Tibial artery (tissue), 4 donors: Measurements from ENCODE around the gene LAMA1.
"Not testable (repeated sequence)": the region's sequence is repeated elsewhere in the genome, so short reads cannot be mapped to it uniquely, and the experiment has no call there.

Experiments
- DNase-seq, 2 donors: peaks; one replicate each; pipeline ENCODE4 v3.0.0-alpha.2; 2019
- H3K27ac ChIP-seq, 2 donors: fragments of 200-600 bp; sonication (generic) in 1 of 2; 1 replicate in 1 of 2; 2 replicates in 1 of 2; pipeline ENCODE4 v1.5.1; 2018 to 2019; ENCODE audit warnings: mild to moderate bottlenecking in 1 of 2
- H3K27me3 ChIP-seq, 2 donors: fragments of 200-600 bp; sonication (generic) in 1 of 2; one replicate each; pipeline versions ENCODE4 v1.5.1 to v1.6.0; 2016 to 2019
- H3K36me3 ChIP-seq, 3 donors: fragments of 200-600 bp; sonication (generic) in 2 of 3; one replicate each; pipeline ENCODE4 v1.5.1; 2016 to 2019; ENCODE audit warnings: mild to moderate bottlenecking in 2 of 3
- H3K4me1 ChIP-seq, 4 donors: fragments of 200-600 bp; sonication (generic) in 2 of 4; 1 replicate in 3 of 4; 2 replicates in 1 of 4; pipeline ENCODE4 v1.5.1; 2016 to 2019
- H3K4me3 ChIP-seq, 2 donors: fragments of 200-600 bp; sonication (generic) in 1 of 2; 1 replicate in 1 of 2; 2 replicates in 1 of 2; pipeline ENCODE4 v1.5.1; 2018 to 2019; ENCODE audit warnings: mild to moderate bottlenecking in 2 of 2
- H3K9me3 ChIP-seq, 3 donors: fragments of 200-600 bp; sonication (generic) in 1 of 3; one replicate each; pipeline ENCODE4 v1.5.1; 2016 to 2019
- intact Hi-C: fragments of 100-400 bp; cut with DNase I; formaldehyde crosslinking; loops from one replicate; pipeline ENCODE4 v1.15.0; 2023; ENCODE audit warnings: low total_unique reads
- TF ChIP-seq, protein P1 (sequence below), 2 experiments: fragments of 200-600 bp in 1 of 2; fragments of 450-650 bp in 1 of 2; IDR thresholded peaks; one replicate each; pipeline ENCODE4 v1.5.1; 2017 to 2019; ENCODE audit warnings: antibody characterized with exemption in 2 of 2, mild to moderate bottlenecking in 1 of 2, moderate library complexity in 1 of 2

The LAMA1 gene

DNA sequence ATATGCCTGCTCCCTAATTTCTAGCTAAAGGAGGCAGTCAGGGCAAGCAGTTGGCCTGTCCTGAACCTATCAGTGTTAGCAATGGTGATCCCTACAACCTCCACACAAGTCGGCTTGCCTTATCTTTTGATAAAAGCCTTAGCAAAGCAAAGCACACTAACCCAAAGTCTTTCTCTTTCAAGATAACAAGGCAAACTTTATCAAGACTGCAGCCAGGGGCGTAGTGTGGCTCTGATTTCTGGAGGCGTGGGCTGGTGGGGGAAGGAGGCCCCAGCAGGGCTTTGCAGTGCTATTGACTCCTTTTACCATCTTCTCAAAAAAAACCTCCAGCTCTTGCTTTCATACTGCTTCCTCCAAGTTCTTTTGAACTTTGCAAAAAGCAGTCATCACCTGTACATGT lies 40.2 kb upstream of the LAMA1 start:
- DNase-seq, result no peak
- H3K9me3 ChIP-seq, result no peaks in the 10 kb centered on the region
- no peak overlapping the region for H3K27ac ChIP-seq
- intact Hi-C loops, result no loop called here
- no peaks in the 10 kb centered on the region for H3K36me3 ChIP-seq
- H3K27me3 ChIP-seq, result no peaks in the 10 kb centered on the region
- no peak overlapping the region for H3K4me3 ChIP-seq
- H3K4me1 ChIP-seq, result no peaks in the 10 kb centered on the region
- TF ChIP-seq, protein P1, sequence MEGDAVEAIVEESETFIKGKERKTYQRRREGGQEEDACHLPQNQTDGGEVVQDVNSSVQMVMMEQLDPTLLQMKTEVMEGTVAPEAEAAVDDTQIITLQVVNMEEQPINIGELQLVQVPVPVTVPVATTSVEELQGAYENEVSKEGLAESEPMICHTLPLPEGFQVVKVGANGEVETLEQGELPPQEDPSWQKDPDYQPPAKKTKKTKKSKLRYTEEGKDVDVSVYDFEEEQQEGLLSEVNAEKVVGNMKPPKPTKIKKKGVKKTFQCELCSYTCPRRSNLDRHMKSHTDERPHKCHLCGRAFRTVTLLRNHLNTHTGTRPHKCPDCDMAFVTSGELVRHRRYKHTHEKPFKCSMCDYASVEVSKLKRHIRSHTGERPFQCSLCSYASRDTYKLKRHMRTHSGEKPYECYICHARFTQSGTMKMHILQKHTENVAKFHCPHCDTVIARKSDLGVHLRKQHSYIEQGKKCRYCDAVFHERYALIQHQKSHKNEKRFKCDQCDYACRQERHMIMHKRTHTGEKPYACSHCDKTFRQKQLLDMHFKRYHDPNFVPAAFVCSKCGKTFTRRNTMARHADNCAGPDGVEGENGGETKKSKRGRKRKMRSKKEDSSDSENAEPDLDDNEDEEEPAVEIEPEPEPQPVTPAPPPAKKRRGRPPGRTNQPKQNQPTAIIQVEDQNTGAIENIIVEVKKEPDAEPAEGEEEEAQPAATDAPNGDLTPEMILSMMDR (IDR thresholded peaks at IDR 0.05), result no peak

DNA sequence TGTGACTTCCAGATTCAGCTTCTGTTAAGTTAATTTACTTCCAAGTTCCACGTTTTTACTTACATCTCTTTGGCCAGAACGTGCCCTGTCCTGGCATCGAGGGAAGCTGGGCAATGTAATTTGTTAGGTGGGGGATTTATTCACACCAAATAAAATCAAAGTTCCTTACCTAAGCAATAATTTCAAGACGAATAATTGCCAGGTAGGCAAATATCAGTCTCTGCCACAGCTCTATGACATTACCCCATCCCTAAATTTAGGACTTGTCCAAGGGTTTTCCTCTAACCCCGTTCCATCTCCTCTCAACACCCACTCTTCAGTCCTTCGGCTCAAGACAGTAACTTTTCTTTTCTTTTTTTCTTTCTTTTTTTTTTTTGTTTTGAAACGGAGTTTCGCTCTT lies 38.3 kb upstream of the LAMA1 start:
- DNase-seq, result no peak
- Histone ChIP-seq H3K9me3 (no peaks in the 10 kb centered on the region), H3K4me3 (no peak overlapping the region), H3K27me3 (no peaks in the 10 kb centered on the region), H3K27ac (no peak overlapping the region), H3K36me3 (no peaks in the 10 kb centered on the region), H3K4me1 (no peaks in the 10 kb centered on the region)
- intact Hi-C loops, result no loop called here
- TF ChIP-seq, protein P1 (IDR thresholded peaks at IDR 0.05), result no peak

DNA sequence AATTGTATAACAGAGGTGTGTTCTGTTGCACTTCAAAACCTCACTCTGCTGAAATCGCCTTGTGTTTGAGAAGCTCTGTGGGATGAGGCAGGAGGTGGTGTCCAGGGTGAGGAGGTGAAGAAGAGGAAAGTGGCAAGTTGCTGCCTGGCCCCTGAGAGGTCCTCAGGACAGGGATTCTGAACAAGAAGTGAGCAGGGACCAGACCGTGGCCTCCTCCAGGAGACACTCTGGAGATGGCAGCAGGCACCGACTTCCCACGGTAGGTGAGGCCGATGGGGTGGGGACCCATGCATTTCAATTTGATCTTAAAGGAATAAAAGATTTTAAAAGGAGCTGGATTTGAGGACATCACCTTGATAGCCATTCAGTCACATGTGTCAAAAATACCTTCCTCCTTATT lies 37.5 kb upstream of the LAMA1 start:
- TF ChIP-seq, protein P1 (IDR thresholded peaks at IDR 0.05), result no peak
- DNase-seq, result no peak
- intact Hi-C loops, result no loop called here
- no peaks in the 10 kb centered on the region for H3K36me3 ChIP-seq
- no peaks in the 10 kb centered on the region for H3K9me3 ChIP-seq
- no peak overlapping the region for H3K27ac ChIP-seq
- H3K27me3 ChIP-seq, result no peaks in the 10 kb centered on the region
- no peak overlapping the region for H3K4me3 ChIP-seq
- no peaks in the 10 kb centered on the region for H3K4me1 ChIP-seq

DNA sequence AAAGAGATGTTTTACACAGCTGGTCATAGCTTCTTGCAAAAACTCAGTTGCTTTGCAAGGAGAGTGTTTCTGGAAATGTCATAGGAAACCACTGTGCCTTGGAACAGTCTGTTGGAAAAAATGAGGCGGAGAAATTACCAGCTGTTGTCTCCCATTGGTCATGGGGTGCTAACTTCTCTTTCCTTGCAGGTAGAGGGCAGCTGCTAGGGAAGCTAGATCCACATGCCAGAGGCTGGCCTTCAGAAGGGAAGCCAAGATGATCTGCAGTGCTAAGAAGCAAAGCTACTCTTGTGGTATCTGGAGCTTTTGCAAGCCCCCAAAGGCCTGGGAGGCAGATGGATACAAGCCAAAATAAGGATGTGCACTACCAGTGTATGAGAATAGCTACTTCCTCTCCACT lies 34.8 kb upstream of the LAMA1 start:
- DNase-seq, result no peak
- intact Hi-C loops, result no loop called here
- no peaks in the 10 kb centered on the region for H3K36me3 ChIP-seq
- no peak overlapping the region for H3K27ac ChIP-seq
- no peaks in the 10 kb centered on the region for H3K4me1 ChIP-seq
- TF ChIP-seq, protein P1 (IDR thresholded peaks at IDR 0.05), result no peak
- H3K9me3 ChIP-seq, result no peaks in the 10 kb centered on the region
- no peak overlapping the region for H3K4me3 ChIP-seq
- H3K27me3 ChIP-seq, result no peaks in the 10 kb centered on the region

DNA sequence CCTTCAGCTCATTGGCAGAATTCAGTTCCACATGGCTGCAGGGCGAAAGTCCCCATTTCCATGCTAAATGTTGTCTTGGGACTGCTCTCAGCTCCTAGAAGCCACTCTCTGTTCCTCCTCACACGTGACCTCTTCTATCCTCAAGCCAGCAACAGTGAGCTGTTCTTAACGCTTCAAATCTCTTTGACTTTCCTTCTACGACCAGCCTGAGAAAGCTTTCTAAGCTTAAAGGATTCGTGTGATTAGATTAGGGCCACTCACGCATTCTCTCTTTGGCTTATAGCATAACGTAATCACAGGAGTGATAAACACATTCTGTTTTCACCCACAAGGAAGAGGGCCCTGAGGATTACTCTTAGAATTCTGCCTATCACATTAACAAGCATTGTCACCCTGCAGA lies 29.8 kb upstream of the LAMA1 start:
- H3K9me3 ChIP-seq, result no peaks in the 10 kb centered on the region
- no peaks in the 10 kb centered on the region for H3K4me1 ChIP-seq
- no peaks in the 10 kb centered on the region for H3K36me3 ChIP-seq
- no peak for DNase-seq
- H3K4me3 ChIP-seq, result no peak overlapping the region
- intact Hi-C loops, result no loop called here
- TF ChIP-seq, protein P1 (IDR thresholded peaks at IDR 0.05), result no peak
- no peak overlapping the region for H3K27ac ChIP-seq
- H3K27me3 ChIP-seq, result no peaks in the 10 kb centered on the region

DNA sequence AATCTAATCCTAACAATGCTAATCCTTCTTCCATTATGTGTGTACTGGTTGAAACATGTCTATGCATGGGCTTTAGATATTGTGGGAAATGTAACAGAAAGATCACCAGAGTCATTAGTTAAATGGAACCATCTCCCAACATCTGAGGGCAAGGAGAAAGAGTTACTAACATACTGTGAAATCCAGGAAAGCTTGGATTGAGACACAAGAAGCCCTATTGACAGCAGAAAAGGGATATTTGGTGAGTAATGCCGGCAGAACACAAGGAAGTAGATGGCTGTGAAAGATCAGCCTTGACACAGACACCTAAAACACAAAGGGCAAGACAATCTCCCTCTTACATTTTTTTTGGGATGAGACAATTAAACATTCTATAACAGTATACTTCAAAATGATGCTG lies 28.5 kb upstream of the LAMA1 start:
- Histone ChIP-seq H3K27me3 (no peaks in the 10 kb centered on the region), H3K4me1 (no peaks in the 10 kb centered on the region), H3K36me3 (no peaks in the 10 kb centered on the region), H3K4me3 (no peak overlapping the region), H3K27ac (no peak overlapping the region), H3K9me3 (no peaks in the 10 kb centered on the region)
- DNase-seq, result no peak
- TF ChIP-seq, protein P1 (IDR thresholded peaks at IDR 0.05), result no peak
- intact Hi-C loops, result no loop called here

DNA sequence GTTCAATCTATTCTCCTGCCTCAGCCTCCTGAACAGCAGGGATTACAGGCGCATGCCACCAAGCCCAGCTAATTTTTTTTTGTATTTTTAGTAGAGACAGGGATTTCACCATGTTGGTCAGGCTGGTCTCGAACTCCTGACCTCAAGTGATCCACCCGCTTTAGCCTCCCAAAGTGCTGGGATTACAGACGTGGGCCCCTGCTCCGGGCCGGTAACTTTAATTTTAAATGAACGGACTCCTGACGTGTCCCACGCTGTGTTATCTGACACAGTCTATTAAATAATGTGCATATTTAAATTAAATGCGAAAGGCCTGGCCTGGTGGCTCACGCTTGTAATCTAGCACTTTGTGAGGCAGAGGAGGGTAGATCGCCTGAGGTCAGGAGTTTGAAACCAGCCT lies 27.3 kb upstream of the LAMA1 start:
- H3K27me3 ChIP-seq, intact Hi-C loops, H3K27ac ChIP-seq, DNase-seq, H3K4me1 ChIP-seq, H3K36me3 ChIP-seq, H3K9me3 ChIP-seq, H3K4me3 ChIP-seq: not testable (repeated sequence)
